IMR-90 (cell line): Measurements from ENCODE around the gene MTHFD2L. TPM values are rescaled to one million over a fixed set of nuclear protein-coding genes. Genes with fewer than 3 reads are reported as not detected.

Experiments used
- ATAC-seq: fragments of 200-7000 bp; cut with Tn5 transposase; 2 replicates; pipeline ENCODE4 v1.9.1; 2020; ENCODE audit warnings: low read depth, mild to moderate bottlenecking, moderate library complexity
- BruUV-seq: library from RNA; stranded (reverse); fragments of 400-500 nt; replicated peaks from 2 replicates; lab custom pipeline; 2021; lab: Mats Ljungman, UMichigan
- CTCF ChIA-PET: fragments of 300-600 bp; formaldehyde crosslinking; extraction: SDS; loops from one replicate; lab custom pipeline; 2021; ENCODE audit warnings: antibody characterized with exemption; lab: Yijun Ruan, JAX
- POLR2A ChIA-PET: fragments of 300-600 bp; sonication (Branson Sonifier 250); formaldehyde crosslinking; loops from one replicate; lab custom pipeline; 2022; ENCODE audit warnings: antibody characterized with exemption; ENCODE audit not compliant: unreplicated experiment; lab: Charles Lee
- DNase-seq: peaks from one replicate; pipeline ENCODE4 v3.0.0; 2013
- H2AFZ ChIP-seq: replicated peaks from 2 replicates; pipeline ENCODE3; 2013; ENCODE audit warnings: low read length, mild to moderate bottlenecking; ENCODE audit not compliant: poor library complexity
- H2AK5ac ChIP-seq: 2 replicates; pipeline ENCODE4 v1.6.1; 2013; ENCODE audit warnings: low read depth, low read length, inconsistent platforms
- H2AK9ac ChIP-seq: replicated peaks from 2 replicates; pipeline ENCODE3; 2013; ENCODE audit warnings: mild to moderate bottlenecking, low read depth, low read length, moderate library complexity; ENCODE audit not compliant: poor library complexity
- H2BK120ac ChIP-seq: 2 replicates; pipeline ENCODE4 v1.6.1; 2013; ENCODE audit warnings: low read depth, low read length, inconsistent platforms
- H2BK15ac ChIP-seq: 3 replicates; pipeline ENCODE4 v1.6.1; 2013; ENCODE audit warnings: low read depth, low read length, inconsistent platforms
- H2BK20ac ChIP-seq: 2 replicates; pipeline ENCODE4 v1.6.1; 2013; ENCODE audit warnings: low read depth, mild to moderate bottlenecking, inconsistent platforms, low read length, moderate library complexity
- H2BK5ac ChIP-seq: 2 replicates; pipeline ENCODE4 v1.6.1; 2013; ENCODE audit warnings: mild to moderate bottlenecking, low read depth, low read length, inconsistent platforms; ENCODE audit not compliant: poor library complexity, severe bottlenecking
- H3K14ac ChIP-seq: replicated peaks from 2 replicates; pipeline ENCODE4 v1.6.1; 2013; ENCODE audit warnings: low read depth, low read length, inconsistent platforms
- H3K18ac ChIP-seq: 2 replicates; pipeline ENCODE4 v1.6.1; 2013; ENCODE audit warnings: low read depth, low read length, control low read depth
- H3K23ac ChIP-seq: 2 replicates; pipeline ENCODE4 v1.6.1; 2013; ENCODE audit warnings: low read depth, low read length, inconsistent platforms
- H3K27ac ChIP-seq: 2 replicates; pipeline ENCODE4 v1.5.1; 2013; ENCODE audit warnings: mild to moderate bottlenecking, control low read depth, low read length; ENCODE audit not compliant: insufficient read depth
- H3K27me3 ChIP-seq: 2 replicates; pipeline ENCODE4 v1.6.1; 2013; ENCODE audit warnings: low read length; ENCODE audit not compliant: control insufficient read depth, insufficient read depth
- H3K36me3 ChIP-seq: 2 replicates; pipeline ENCODE4 v1.6.1; 2013; ENCODE audit warnings: low read length, mixed read lengths; ENCODE audit not compliant: control insufficient read depth, insufficient read depth
- H3K4ac ChIP-seq: 2 replicates; pipeline ENCODE4 v1.6.1; 2013; ENCODE audit warnings: low read depth, low read length, inconsistent platforms
- H3K4me1 ChIP-seq: 2 replicates; pipeline ENCODE4 v1.6.1; 2013; ENCODE audit warnings: low read length, mixed read lengths; ENCODE audit not compliant: control insufficient read depth, insufficient read depth
- H3K4me2 ChIP-seq: 2 replicates; pipeline ENCODE4 v1.6.1; 2013; ENCODE audit warnings: low read depth, mild to moderate bottlenecking, control low read depth, low read length, moderate library complexity
- H3K4me3 ChIP-seq: 2 replicates; pipeline ENCODE4 v1.5.1; 2013; ENCODE audit warnings: low read depth, mild to moderate bottlenecking, control low read depth, low read length, moderate library complexity; ENCODE audit not compliant: insufficient read depth
- H3K56ac ChIP-seq: 2 replicates; pipeline ENCODE4 v1.6.1; 2013; ENCODE audit warnings: low read length, inconsistent platforms; ENCODE audit not compliant: insufficient read depth; ENCODE audit errors: extremely low read depth
- H3K79me1 ChIP-seq, 2 experiments: 2 replicates each; pipeline ENCODE4 v1.6.1; 2013; ENCODE audit warnings: low read length in 2 of 2, inconsistent platforms in 1 of 2, low read depth in 1 of 2
- H3K9ac ChIP-seq: 2 replicates; pipeline ENCODE4 v1.6.1; 2013; ENCODE audit warnings: low read depth, low read length, control low read depth
- H3K9me1 ChIP-seq: 2 replicates; pipeline ENCODE4 v1.6.1; 2013; ENCODE audit warnings: low read length, inconsistent platforms; ENCODE audit not compliant: insufficient read depth
- H3K9me3 ChIP-seq: 2 replicates; pipeline ENCODE4 v1.6.1; 2013; ENCODE audit warnings: low read length; ENCODE audit not compliant: control insufficient read depth, insufficient read depth
- H4K20me1 ChIP-seq: 2 replicates; pipeline ENCODE4 v1.6.1; 2013; ENCODE audit warnings: low read length, inconsistent platforms; ENCODE audit not compliant: insufficient read depth
- H4K5ac ChIP-seq: 2 replicates; pipeline ENCODE4 v1.6.1; 2013; ENCODE audit warnings: mild to moderate bottlenecking, low read depth, low read length, control low read depth
- H4K8ac ChIP-seq, 2 experiments: 2 replicates each; pipeline ENCODE4 v1.6.1; 2013; ENCODE audit warnings: low read depth in 2 of 2, low read length in 2 of 2, control low read depth in 1 of 2, inconsistent platforms in 1 of 2
- H4K91ac ChIP-seq: 2 replicates; pipeline ENCODE4 v1.6.1; 2013; ENCODE audit warnings: low read depth, low read length, inconsistent platforms; ENCODE audit not compliant: insufficient read depth
- BHLHE40 ChIP-seq: fragments of 150-350 bp; IDR thresholded peaks from 2 replicates; pipeline ENCODE4 v1.6.1; 2016; ENCODE audit warnings: mild to moderate bottlenecking, low read depth, low read length
- CEBPB ChIP-seq: IDR thresholded peaks from 2 replicates; pipeline ENCODE4 v1.6.1; 2012; ENCODE audit warnings: low read depth, low read length, improper control_type of control experiment
- CHD1 ChIP-seq: IDR thresholded peaks from 2 replicates; pipeline ENCODE4 v1.6.1; 2012; ENCODE audit warnings: low read depth, low read length, improper control_type of control experiment
- CTCF ChIP-seq: conservative IDR thresholded peaks from 2 replicates; pipeline ENCODE4 v1.5.1; 2012; ENCODE audit warnings: mild to moderate bottlenecking, low read depth, low read length, improper control_type of control experiment
- ELK1 ChIP-seq: fragments of 150-350 bp; IDR thresholded peaks from 2 replicates; pipeline ENCODE4 v1.6.1; 2016; ENCODE audit warnings: low read depth, mild to moderate bottlenecking, low read length, moderate library complexity, borderline replicate concordance
- FOS ChIP-seq: fragments of 150-350 bp; IDR thresholded peaks from 2 replicates; pipeline ENCODE4 v1.6.1; 2016; ENCODE audit warnings: low read depth, low read length
- MAFK ChIP-seq: IDR thresholded peaks from 2 replicates; pipeline ENCODE4 v1.6.1; 2012; ENCODE audit warnings: low read depth, low read length, improper control_type of control experiment
- MAZ ChIP-seq: IDR thresholded peaks from 2 replicates; pipeline ENCODE4 v1.6.1; 2012; ENCODE audit warnings: low read depth, mild to moderate bottlenecking, low read length, improper control_type of control experiment, moderate library complexity, borderline replicate concordance
- MXI1 ChIP-seq: IDR thresholded peaks from 2 replicates; pipeline ENCODE4 v1.6.1; 2012; ENCODE audit warnings: low read depth, mild to moderate bottlenecking, low read length, moderate library complexity, borderline replicate concordance
- NFE2L2 ChIP-seq: fragments of 150-350 bp; IDR thresholded peaks from 2 replicates; pipeline ENCODE4 v1.6.1; 2016; ENCODE audit warnings: low read depth, mild to moderate bottlenecking, low read length
- RAD21 ChIP-seq: IDR thresholded peaks from 2 replicates; pipeline ENCODE4 v1.6.1; 2012; ENCODE audit warnings: low read length, improper control_type of control experiment
- SMC3 ChIP-seq: fragments of 150-350 bp; IDR thresholded peaks from 2 replicates; pipeline ENCODE4 v1.6.1; 2016; ENCODE audit warnings: low read depth, mild to moderate bottlenecking, antibody characterized with exemption, low read length, moderate library complexity
- USF2 ChIP-seq: fragments of 150-350 bp; IDR thresholded peaks from 2 replicates; pipeline ENCODE4 v1.6.1; 2017; ENCODE audit warnings: mild to moderate bottlenecking, antibody characterized with exemption, low read length, low read depth
- WGBS, 2 experiments: methylation state at CpG; one replicate each; pipeline versions ENCODE4 v1.1.5 to v1.1.7; 2013; ENCODE audit warnings: missing lambda C conversion rate in 2 of 2; ENCODE audit not compliant: insufficient read length in 1 of 2; ENCODE audit errors: extremely low coverage in 2 of 2; 5-methylcytosine and 5-hydroxymethylcytosine counted together
- dilution Hi-C: fragments of 300-500 bp; cut with HindIII; formaldehyde crosslinking; loops from one replicate; pipeline ENCODE4 v1.14.3; 2018; ENCODE audit warnings: low sequenced_read_pairs; ENCODE audit not compliant: unreplicated experiment
- in situ Hi-C: fragments of 300-500 bp; cut with MboI; formaldehyde crosslinking; loops from 3 replicates; pipeline ENCODE4 v1.14.3; 2019; ENCODE audit warnings: low sequenced_read_pairs, inconsistent platforms, mixed read lengths
- intact Hi-C: fragments of 100-400 bp; cut with micrococcal nuclease; formaldehyde crosslinking; loops from 2 replicates; pipeline ENCODE4 v1.10.0; 2022
- polyA plus RNA-seq, 3 experiments: library from polyadenylated mRNA; depleted of rRNA; stranded (reverse); fragments of >200 nt; gene quantifications; 2 replicates each; pipeline ENCODE4 v1.2.3, GENCODE V29; 2012; ENCODE audit warnings: low replicate concordance in 1 of 3
- total RNA-seq: library from RNA; depleted of rRNA; stranded (reverse); fragments of >200 nt; gene quantifications from 2 replicates; pipeline ENCODE4 v1.2.3, GENCODE V29; 2012

The MTHFD2L gene
- total and polyA plus RNA-seq, 2 of the 4 experiments (the other 2 are of a cell fraction), result 2.8 to 4.3 TPM

GRCh38 chr4:74334636-74335035 lies 176.7 kb downstream of the MTHFD2L start:
- no peaks in the 10 kb centered on the region for H3K9me3 ChIP-seq
- H4K20me1 ChIP-seq, result no peaks in the 10 kb centered on the region
- 92% methylated on average over 4 of the region's 7 CpGs; no CpG with 5 or more reads in 1 of the 2 experiments for WGBS, 2 experiments
- no peak overlapping the region for H2AFZ ChIP-seq
- no peak overlapping the region for H3K9ac ChIP-seq
- H3K27ac ChIP-seq, result no peak overlapping the region
- no peak for ATAC-seq
- H3K36me3 ChIP-seq, result no peaks in the 10 kb centered on the region
- H2BK5ac ChIP-seq, result no peak overlapping the region
- no peak overlapping the region for H2AK9ac ChIP-seq
- H3K4me2 ChIP-seq, result no peak overlapping the region
- H3K4ac ChIP-seq, result no peak overlapping the region
- DNase-seq, result no peak
- H2BK120ac ChIP-seq, result no peak overlapping the region
- H4K8ac ChIP-seq, result no peak overlapping the region
- no peak overlapping the region for H2BK20ac ChIP-seq
- no peak overlapping the region for H4K91ac ChIP-seq
- H3K4me1 ChIP-seq, result no peaks in the 10 kb centered on the region
- no peaks in the 10 kb centered on the region; the same call in 1 of the 2 replicates for H3K9me1 ChIP-seq
- H3K79me1 ChIP-seq, result no peaks in the 10 kb centered on the region
- dilution Hi-C loops, result no loop called here
- in situ Hi-C loops, result loop anchor here (10.0 to 25.0 kb wide), 2 partner anchors 480 to 1153 kb away; no protein-coding TSS in a partner anchor
- BruUV-seq, result no TSS peak
- no peaks in the 10 kb centered on the region for H3K27me3 ChIP-seq
- H3K56ac ChIP-seq, result no peak overlapping the region
- no peak overlapping the region for H2BK15ac ChIP-seq
- no peak overlapping the region for H3K14ac ChIP-seq
- H3K18ac ChIP-seq, result no peak overlapping the region
- H2AK5ac ChIP-seq, result no peak overlapping the region
- CTCF ChIA-PET, result no interaction called here
- no peak overlapping the region for H4K5ac ChIP-seq
- no peak overlapping the region for H3K4me3 ChIP-seq
- no peak overlapping the region for H3K23ac ChIP-seq
- intact Hi-C loops, result no loop called here
- POLR2A ChIA-PET, result no interaction called here
- TF ChIP-seq FOS (no peak), CTCF (no peak), RAD21 (no peak), ELK1 (no peak), CHD1 (no peak), BHLHE40 (no peak), USF2 (no peak), CEBPB (no peak), MAFK (no peak), SMC3 (no peak), NFE2L2 (no peak), MAZ (no peak), MXI1 (no peak)
